Stimulated activated naive CD8-positive, alpha-beta T cell treated with anti-CD3 and anti-CD28 coated beads, Interleukin-15, amount 100 ng/mL, for 72 hours (primary cell): ENCODE results near the gene ZFPM1.

Experiments
- ATAC-seq: fragments of 150-1000 bp; cut with Tn5 transposase; 2 replicates; pipeline ENCODE4 v1.10.0; 2021; ENCODE audit warnings: mild to moderate bottlenecking, moderate library complexity
- DNase-seq, 2 donors: peaks; one replicate each; pipeline ENCODE4 v3.0.0; 2021 to 2022
- H3K27ac Mint-ChIP-seq, 2 donors: one replicate each; pipeline ENCODE4 v1.8.0; 2022; ENCODE audit warnings: mild to moderate bottlenecking in 2 of 2, mixed read lengths in 2 of 2, moderate library complexity in 2 of 2
- H3K27me3 Mint-ChIP-seq: one replicate; pipeline ENCODE4 v1.8.0; 2022; ENCODE audit warnings: mixed read lengths
- H3K4me1 Mint-ChIP-seq: one replicate; pipeline ENCODE4 v1.8.0; 2022; ENCODE audit warnings: mild to moderate bottlenecking, mixed read lengths
- H3K4me3 Mint-ChIP-seq, 2 donors: one replicate each; pipeline ENCODE4 v1.8.0; 2022; ENCODE audit warnings: mild to moderate bottlenecking in 2 of 2, mixed read lengths in 2 of 2, moderate library complexity in 1 of 2
- H3K9me3 Mint-ChIP-seq, 2 donors: one replicate each; pipeline ENCODE4 v1.8.0; 2022; ENCODE audit warnings: mixed read lengths in 2 of 2

The ZFPM1 gene

DNA sequence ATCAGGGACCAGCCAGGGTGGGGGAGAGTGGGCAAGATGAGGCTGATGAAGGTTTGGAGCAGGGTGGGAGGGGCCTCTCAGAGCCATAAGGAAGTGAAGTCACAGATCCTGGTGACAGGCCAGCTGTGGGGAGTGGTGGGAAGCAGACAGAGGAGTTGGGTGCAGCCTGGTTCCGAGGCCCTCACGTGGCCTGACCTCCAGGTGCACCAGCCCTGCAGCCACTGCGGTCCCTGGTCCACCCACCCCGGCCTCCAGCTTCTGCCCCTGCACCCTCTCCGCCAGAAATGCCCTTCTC lies 3.9 kb upstream of the ZFPM1 start:
- DNase-seq (no peak), ATAC-seq (no peak)
- Mint-ChIP-seq H3K27ac (peak overlapping the region in 1 of 2 donors; percentile 16), H3K4me1 (peaks cover 31% of the 10 kb centered on the region), H3K9me3 (no peaks in the 10 kb centered on the region), H3K4me3 (no peak overlapping the region), H3K27me3 (no peaks in the 10 kb centered on the region)

DNA sequence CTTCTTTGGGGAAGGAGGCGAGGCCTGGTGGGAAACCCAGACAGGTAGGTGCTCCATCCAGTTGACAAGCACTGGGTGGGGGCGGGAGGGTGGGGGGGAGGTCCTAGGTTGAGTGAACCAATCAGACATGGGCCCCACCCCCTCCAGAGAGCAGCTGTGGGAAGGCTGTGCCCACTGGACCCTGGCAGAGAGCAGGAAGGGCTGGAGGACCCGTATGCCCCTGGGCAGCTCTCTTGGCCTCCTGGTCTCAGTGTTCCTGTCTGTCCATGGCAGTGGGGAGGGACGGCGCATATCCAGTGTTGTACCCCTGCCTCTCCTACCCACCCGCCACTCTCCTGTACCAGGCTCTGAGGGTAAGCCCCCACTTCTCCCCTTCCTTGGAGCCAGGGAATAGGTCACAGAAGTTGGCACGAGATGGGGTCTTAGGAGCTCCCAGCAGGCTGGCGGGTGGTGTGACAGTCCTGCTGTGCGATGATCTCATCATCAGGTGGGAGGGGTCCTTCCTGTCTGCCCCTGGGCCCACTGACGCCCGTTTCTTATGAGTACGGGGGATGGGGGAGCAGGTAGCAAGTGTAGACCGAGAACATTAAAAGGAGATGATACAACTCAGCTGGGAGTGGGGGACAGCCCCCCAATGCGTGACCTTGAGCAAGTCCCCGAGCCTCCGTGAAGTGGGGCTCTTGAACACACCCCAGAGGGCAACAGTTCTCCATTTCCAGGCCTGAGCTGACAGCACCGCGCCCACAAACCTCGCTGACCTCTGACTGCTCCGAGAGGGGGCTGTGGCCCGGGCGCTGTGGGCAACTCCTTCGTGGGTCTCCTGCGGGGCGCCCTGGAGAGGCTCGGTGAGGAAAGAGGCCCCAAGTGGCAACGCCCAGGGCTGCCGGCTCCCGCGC lies 1.2 kb upstream of the ZFPM1 start:
- DNase-seq = no peak
- Mint-ChIP-seq H3K4me3 (peak overlapping the region; percentile 89 to 91), H3K4me1 (peaks cover 40% of the 10 kb centered on the region), H3K9me3 (no peaks in the 10 kb centered on the region), H3K27ac (peak overlapping the region in 1 of 2 donors; percentile 96), H3K27me3 (no peaks in the 10 kb centered on the region)
- ATAC-seq = no peak

DNA sequence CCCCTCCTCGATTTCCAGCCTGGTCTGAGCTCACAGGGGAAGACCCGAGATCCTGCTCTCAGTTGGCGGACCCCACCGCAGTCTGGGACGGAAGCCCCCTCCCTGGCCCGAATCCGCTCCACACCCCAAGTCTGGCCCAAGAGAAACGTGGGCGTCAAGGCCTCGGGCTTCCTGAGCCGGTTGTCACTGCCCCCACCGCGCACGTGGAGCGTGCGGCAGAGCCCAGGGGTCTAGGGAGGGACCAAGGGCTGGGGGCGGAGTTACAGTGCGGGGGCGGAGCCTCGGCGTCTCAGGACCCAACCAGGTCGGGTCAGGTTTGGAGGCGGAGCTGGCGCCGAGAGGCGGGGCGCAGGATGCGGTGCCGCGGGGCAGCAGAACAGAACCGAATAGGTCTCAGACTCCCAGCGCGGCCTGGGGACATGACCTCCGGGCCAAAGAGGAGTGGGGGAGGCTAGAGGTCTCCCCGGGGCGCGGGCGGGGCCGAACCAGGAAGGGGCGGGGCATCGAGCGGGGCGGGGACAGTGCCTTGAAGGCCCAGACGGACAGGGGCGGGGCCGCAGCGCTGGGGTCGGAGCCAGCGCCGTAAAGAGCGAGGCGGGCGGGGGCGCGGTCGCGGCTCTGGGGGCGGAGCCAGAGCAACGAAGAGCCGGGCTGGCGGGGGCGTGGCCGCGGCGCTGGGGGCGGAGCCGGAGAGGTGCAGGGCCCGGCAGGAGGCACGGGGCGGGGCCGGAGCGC lies 431 bp upstream of the ZFPM1 start:
- H3K4me1 Mint-ChIP-seq = peaks cover 48% of the 10 kb centered on the region
- peak overlapping the region; percentile 89 to 91 for H3K4me3 Mint-ChIP-seq
- peak overlapping the region; percentile 94 to 96 for H3K27ac Mint-ChIP-seq
- ATAC-seq (peak; percentile 62), DNase-seq (peak; percentile 97 to 100)
- no peaks in the 10 kb centered on the region for H3K27me3 Mint-ChIP-seq
- H3K9me3 Mint-ChIP-seq = no peaks in the 10 kb centered on the region

DNA sequence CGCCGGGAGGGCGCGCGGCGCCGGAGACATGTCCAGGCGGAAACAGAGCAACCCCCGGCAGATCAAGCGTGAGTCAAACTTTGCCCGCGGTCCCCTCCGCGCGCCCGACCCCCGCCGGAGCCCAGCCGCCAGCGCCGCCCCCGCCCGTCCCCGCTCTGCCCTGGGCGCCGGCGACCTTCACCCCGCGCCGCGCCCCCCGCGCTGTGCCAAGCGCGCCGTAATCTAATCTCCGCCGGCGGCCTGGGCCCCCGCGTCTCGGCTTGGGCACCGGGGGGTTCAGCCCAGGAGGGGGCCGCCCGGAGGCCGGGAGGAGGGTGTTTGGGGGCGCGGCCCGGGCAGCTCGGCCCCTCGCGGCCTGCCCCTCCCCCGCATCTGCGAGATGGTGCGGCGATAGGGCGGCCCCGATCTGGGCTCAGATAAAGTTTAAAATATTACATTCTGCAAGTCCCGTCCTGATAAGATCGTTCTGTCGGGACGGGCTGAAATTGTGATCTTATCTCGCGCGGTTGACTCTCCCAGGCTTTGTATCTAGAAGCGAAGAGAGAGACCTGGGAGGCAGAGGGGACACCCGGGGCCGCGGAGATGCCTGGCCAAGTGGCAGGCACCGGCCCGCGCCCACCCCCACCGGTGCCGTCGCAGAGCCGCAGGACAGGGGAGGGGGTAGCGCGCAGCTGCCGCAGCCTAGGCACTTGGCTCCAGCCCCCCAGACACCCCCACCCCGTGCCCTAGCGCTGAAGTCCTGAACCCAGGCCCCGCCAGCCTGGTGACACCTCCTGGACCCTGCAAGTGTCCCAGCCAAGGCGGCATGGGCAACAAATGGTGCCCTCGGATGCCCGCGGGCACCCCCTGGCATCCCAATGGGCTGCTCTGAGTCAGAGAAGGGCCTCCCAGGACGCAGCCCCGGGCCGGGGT lies 787 bp downstream of the ZFPM1 start:
- Mint-ChIP-seq H3K4me3 (peak overlapping the region; percentile 87 to 94), H3K27ac (peak overlapping the region in 1 of 2 donors; percentile 98), H3K27me3 (no peaks in the 10 kb centered on the region), H3K9me3 (no peaks in the 10 kb centered on the region), H3K4me1 (peaks cover 52% of the 10 kb centered on the region)
- ATAC-seq (no peak), DNase-seq (peak; percentile 42 to 52)

DNA sequence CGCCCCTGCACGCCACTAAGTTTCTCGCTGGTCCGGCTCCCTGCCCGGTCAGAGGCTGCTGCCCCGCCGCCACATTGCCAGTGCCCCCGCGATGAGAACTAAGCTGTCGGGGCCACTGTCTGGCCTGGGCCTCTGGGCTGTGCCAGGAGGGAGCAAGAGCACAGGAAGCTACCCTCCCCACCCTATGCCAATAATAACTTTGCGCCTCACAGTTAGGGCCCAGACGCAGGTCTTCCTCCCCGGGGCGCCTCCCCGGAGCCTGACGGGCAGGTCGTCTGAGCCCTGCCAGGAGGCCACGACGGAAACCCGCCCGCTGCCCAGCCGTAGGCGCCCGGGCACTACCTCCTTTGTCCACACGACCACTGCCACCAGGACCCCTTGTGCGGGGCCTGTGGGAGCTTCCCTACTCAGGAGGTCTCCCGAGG lies 1.5 kb downstream of the ZFPM1 start:
- DNase-seq (peak; percentile 72 to 74), ATAC-seq (peak; percentile 13)
- peak overlapping the region; percentile 87 to 94 for H3K4me3 Mint-ChIP-seq
- no peaks in the 10 kb centered on the region for H3K27me3 Mint-ChIP-seq
- peaks cover 55% of the 10 kb centered on the region for H3K4me1 Mint-ChIP-seq
- peak overlapping the region; percentile 91 to 98 for H3K27ac Mint-ChIP-seq
- no peaks in the 10 kb centered on the region for H3K9me3 Mint-ChIP-seq

DNA sequence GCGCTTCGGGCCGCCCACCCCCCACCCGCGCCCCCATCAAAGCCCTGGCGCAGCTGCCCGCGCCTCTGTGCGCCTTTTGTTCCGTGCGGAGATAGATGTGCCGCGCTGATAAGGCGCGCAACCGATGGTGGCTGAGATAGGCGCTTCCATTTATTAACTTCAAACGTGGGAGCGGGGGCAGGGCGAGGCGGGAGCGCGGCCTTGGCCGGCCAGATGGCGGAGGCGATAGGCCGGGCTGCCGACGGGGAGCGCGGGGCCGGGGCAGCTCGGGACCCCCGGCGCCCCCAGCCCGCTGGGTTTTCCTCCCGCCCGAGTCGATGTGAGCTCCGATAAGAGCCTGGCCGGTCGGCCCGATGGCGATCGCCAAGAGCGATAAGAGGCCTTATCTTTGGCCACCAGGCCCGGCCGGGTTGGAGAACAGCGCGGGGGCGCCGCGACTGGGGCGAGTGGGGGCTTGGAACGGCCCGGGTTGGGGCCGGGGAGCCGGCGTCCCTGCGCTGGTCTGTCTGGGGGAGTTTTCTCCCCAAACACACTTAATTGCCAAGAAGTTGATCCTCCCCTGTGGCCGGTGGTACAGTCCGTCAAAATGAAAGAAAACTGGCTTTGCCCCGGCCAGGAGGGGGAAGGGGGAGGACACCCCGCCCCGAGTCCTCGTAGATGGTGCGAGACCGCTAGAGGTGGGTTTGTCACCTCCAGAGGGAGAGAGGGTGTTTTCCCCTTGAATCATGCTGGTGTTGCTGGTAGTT lies 2.7 kb downstream of the ZFPM1 start:
- Mint-ChIP-seq H3K27ac (peak overlapping the region; percentile 97 to 99), H3K27me3 (no peaks in the 10 kb centered on the region), H3K4me1 (peaks cover 62% of the 10 kb centered on the region), H3K9me3 (no peaks in the 10 kb centered on the region), H3K4me3 (peak overlapping the region; percentile 87 to 94)
- peak; percentile 75 for ATAC-seq
- DNase-seq = peak; percentile 92 to 96

DNA sequence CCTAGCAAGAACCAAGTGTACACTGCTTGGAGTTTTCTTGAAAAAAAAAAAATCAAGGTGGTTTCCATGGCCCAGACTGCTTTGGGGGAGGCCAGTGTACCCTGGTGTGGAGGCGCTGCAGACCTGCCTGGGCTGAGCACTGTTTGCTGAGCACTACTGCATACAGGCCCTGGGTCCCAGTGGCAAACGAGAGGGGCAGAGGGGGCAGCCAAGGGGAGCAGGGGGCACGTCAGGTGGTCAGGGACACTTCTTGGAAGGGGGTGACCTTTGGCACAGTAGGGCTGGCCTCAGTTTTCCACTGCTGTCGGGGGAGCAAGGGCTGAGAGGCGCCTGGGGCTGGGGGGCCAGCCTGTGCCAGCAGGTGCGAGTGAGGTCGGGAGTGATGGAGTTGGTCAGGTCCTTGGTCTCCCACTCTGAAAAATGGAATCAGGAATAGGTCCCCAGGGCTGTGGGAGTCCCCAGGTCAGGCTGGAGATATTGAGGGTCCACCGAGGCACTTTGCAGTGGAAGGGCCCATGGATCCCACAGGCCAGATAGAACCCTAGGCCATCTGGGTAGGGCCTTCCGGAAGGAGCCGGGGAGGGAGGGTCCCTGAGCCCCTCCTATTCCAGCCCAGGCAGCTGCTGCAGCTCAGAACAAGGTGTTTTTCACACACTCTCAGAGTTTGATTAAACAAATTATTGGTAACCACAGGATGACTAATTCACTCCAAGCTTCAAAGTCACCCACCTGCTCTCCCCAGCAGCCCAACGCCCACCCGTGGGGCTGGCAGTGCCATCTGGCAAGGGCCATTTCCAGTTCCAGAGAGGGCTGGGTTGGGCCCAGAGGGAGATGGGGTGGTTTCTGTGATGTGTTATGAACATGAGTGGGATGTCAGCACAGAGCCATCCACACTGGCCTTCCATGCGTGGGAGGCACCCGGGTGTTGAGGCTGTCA lies 3.5 kb downstream of the ZFPM1 start:
- Mint-ChIP-seq H3K9me3 (no peaks in the 10 kb centered on the region), H3K27ac (peak overlapping the region; percentile 97 to 99), H3K4me1 (peaks cover 57% of the 10 kb centered on the region), H3K4me3 (peak overlapping the region; percentile 87 to 94), H3K27me3 (no peaks in the 10 kb centered on the region)
- DNase-seq (peak; percentile 72 to 78), ATAC-seq (peak; percentile 24)

DNA sequence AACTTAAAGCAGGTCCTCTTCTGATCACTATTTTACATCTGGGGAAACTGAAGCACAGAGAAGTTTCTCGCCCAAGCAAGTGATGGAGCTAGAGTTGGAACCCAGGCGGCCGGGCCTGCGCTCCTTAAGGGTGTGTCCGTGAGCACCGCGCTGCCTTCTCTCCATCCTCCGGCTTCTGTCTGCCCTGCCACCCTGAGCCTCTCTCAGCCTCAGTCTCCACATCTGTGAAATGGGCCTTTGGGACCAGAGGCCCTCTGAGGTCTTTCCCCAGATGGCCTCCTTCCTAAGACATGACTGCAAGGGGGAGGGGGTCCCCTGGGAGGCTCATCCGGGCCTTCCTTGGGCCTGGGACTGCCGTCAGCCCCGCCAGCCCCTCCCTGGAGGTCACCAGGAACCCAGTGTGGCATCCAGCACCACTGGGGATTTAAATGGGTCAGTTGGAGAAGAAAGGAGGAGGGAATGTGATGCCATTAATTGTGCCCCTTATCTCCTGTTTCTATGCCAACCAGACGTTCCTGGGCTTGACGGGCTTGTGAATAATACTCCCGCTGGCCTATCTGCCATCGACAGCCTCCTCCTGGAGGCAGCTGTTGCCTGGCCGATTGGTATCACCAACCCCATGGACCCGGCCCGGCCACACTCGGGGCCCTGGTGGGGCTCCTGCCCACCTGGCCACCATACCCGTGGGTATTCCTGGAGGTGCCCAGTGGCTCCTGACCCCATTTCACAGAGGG lies 5.1 kb downstream of the ZFPM1 start:
- no peak for DNase-seq
- Mint-ChIP-seq H3K9me3 (no peaks in the 10 kb centered on the region), H3K27me3 (no peaks in the 10 kb centered on the region), H3K4me3 (no peak overlapping the region), H3K4me1 (peaks cover 60% of the 10 kb centered on the region), H3K27ac (no peak overlapping the region)
- no peak for ATAC-seq

DNA sequence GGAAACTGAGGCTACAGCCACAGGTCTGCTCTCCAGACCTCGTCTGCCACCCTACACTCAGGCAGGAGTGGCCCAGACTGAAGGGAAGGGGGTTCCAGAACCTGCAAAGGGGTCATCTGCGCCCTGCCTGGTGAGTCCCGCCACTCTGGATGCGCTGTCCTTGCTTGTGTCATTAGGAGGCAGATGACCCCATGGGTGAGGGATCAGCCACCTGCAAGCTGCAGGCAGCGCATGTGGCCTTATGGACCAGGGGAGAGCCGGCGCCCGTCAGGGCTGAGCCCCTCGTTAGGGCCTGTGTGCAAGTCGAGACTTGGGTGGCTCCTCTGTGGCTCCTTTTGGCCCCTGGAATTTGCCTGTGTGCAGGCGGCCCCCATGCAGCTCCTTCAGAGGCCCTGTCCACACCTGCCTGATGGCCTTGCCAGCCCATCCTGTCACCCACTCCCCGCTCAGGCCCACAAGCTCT lies 5.7 kb downstream of the ZFPM1 start:
- peaks cover 66% of the 10 kb centered on the region for H3K4me1 Mint-ChIP-seq
- DNase-seq (no peak), ATAC-seq (no peak)
- H3K4me3 Mint-ChIP-seq = no peak overlapping the region
- no peaks in the 10 kb centered on the region for H3K27me3 Mint-ChIP-seq
- no peaks in the 10 kb centered on the region for H3K9me3 Mint-ChIP-seq
- H3K27ac Mint-ChIP-seq = peak overlapping the region in 1 of 2 donors; percentile 40

DNA sequence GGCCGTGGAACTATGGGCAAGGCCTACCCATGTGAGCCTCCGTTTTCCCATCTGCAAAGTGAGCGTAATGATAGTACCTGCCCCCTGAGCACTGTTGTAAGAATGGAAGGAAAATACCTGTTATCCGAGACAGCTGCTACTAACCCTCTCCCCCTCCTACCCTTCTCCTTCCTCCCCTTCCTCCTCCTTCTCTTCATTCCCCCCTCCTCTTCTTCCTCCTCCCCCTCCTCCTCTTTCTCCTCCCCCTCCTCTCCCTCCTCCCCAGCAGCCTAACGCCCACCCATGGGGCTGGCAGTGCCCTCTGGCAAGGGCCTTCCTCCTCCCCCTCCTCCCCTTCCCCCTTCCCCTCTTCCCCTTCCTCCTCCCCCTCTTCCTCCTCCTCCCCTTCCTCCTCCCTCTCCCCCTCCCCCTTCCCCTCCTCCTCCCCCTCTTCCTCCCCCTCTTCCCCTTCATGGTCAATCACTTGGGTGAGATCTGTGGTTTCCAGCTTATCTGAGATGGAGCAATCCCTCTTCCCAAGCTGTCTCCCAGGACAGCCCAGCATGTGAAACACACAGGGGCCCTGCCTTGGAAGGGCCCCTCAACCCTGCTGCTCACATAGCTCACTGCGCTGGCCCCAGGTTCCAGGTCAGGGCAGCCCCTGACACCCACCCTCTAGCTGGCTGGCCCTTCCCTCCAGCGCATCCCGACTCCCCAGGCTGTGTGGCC lies 6.4 kb downstream of the ZFPM1 start:
- H3K9me3 Mint-ChIP-seq = no peaks in the 10 kb centered on the region
- peaks cover 73% of the 10 kb centered on the region for H3K4me1 Mint-ChIP-seq
- peak overlapping the region in 1 of 2 donors; percentile 45 for H3K4me3 Mint-ChIP-seq
- H3K27ac Mint-ChIP-seq = peak overlapping the region in 1 of 2 donors; percentile 40
- ATAC-seq = no peak
- H3K27me3 Mint-ChIP-seq = no peaks in the 10 kb centered on the region
- DNase-seq = no peak

DNA sequence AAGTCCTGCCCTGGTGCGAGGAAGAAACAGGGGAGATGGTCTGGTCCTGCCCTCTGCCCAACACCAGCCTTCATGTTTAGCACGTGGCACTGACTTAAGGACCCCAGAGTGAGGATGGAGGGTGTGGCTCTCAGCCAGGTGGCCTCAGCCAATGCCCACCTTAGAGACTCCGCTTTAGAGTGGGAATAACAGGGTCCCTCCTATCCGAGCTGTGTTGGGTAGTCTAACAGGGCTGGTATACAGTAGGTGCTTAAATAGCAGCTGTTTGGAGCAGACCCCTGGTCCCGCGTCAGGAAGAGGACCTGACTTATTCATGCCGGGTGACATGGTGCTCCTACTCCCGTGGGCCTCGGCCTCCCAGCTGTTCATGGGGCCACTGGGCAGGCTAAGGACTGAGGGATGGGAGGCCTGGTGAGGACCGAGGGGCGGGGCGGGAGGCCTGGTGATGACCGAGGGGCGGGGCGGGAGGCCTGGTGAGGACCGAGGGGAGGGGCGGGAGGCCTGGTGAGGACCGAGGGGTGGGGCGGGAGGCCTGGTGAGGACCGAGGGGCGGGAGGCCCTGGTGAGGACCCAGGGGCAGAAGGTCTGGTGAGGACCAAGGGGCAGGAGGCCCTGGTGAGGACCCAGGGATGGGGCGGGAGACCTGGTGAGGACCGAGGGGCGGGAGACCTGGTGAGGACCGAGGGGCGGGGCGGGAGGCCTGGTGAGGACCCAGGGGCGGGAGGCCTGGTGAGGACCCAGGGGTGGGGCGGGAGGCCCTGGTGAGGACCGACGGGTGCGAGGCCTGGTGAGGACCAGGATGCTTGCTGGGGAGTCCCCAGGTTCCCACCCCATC lies 7.6 kb downstream of the ZFPM1 start:
- Mint-ChIP-seq H3K27me3 (no peaks in the 10 kb centered on the region), H3K27ac (peak overlapping the region in 1 of 2 donors; percentile 54)

More for the DNA sequence above, 7.6 kb downstream of the ZFPM1 start:
- Mint-ChIP-seq H3K4me1 (peaks cover 85% of the 10 kb centered on the region), H3K4me3 (no peak overlapping the region), H3K9me3 (no peaks in the 10 kb centered on the region)
- DNase-seq (no peak), ATAC-seq (no peak)
